GM18873 (cell line): ENCODE measurements around the gene STK32C.
A peak's percentile ranks its signal among the peaks of the same experiment; 100 is the strongest.
"Not testable (repeated sequence)": the region's sequence is repeated elsewhere in the genome, so short reads cannot be mapped to it uniquely, and the experiment has no call there.

Experiments used
- ATAC-seq: cut with Tn5 transposase; IDR thresholded peaks from one replicate; pipeline ENCODE4 v1.9.1; 2021; ENCODE audit warnings: mild to moderate bottlenecking, moderate library complexity, moderate number of reproducible peaks; ENCODE audit not compliant: unreplicated experiment, low FRiP score

Gene STK32C

GRCh38 chr10:132223156-132223590 lies 84.6 kb downstream of the STK32C start:
- ATAC-seq = peak; percentile 63

- no peak for ATAC-seq
These were observed 85.0 kb downstream of the STK32C start for GRCh38 chr10:132222726-132223125.

- not testable (repeated sequence) for ATAC-seq
These were observed 86.8 kb downstream of the STK32C start for GRCh38 chr10:132220996-132221395.

- no peak for ATAC-seq
These were observed 87.7 kb downstream of the STK32C start for GRCh38 chr10:132220061-132220460.

- no peak for ATAC-seq
These were observed 88.3 kb downstream of the STK32C start for GRCh38 chr10:132219486-132219885.

GRCh38 chr10:132216441-132216840 lies 91.3 kb downstream of the STK32C start:
- not testable (repeated sequence) for ATAC-seq

- no peak for ATAC-seq
These were observed 93.8 kb downstream of the STK32C start for GRCh38 chr10:132213917-132214316.

GRCh38 chr10:132212816-132213215 lies 94.9 kb downstream of the STK32C start:
- ATAC-seq = no peak

- no peak for ATAC-seq
These were observed 96.5 kb downstream of the STK32C start for GRCh38 chr10:132211246-132211645.

GRCh38 chr10:132210766-132211165 lies 97.0 kb downstream of the STK32C start:
- no peak for ATAC-seq

GRCh38 chr10:132209978-132210530 lies 97.7 kb downstream of the STK32C start:
- no peak for ATAC-seq

- ATAC-seq = no peak
These were observed 98.6 kb downstream of the STK32C start for GRCh38 chr10:132209130-132209529.

GRCh38 chr10:132208462-132209050 lies 99.2 kb downstream of the STK32C start:
- no peak for ATAC-seq

GRCh38 chr10:132207536-132208461 lies 100.0 kb downstream of the STK32C start:
- ATAC-seq = no peak

- no peak for ATAC-seq
These were observed 100.8 kb downstream of the STK32C start for GRCh38 chr10:132206806-132207535.

- no peak for ATAC-seq
These were observed 101.4 kb downstream of the STK32C start for GRCh38 chr10:132206377-132206745.

GRCh38 chr10:132205650-132206376 lies 101.9 kb downstream of the STK32C start:
- ATAC-seq = no peak

GRCh38 chr10:132204781-132205473 lies 102.8 kb downstream of the STK32C start:
- ATAC-seq = no peak

- ATAC-seq = no peak
These were observed 103.5 kb downstream of the STK32C start for GRCh38 chr10:132204078-132204780.
